CD14-positive monocyte (primary cell): ENCODE measurements around the gene PWP2. TPM values are rescaled to one million over a fixed set of nuclear protein-coding genes. Genes with fewer than 3 reads are reported as not detected.
A peak's percentile ranks its signal among the peaks of the same experiment; 100 is the strongest.
"Not testable (repeated sequence)": the region's sequence is repeated elsewhere in the genome, so short reads cannot be mapped to it uniquely, and the experiment has no call there.

ENCODE experiments used
- DNase-seq, 3 donors: peaks; one replicate each; pipeline ENCODE4 v3.0.0-alpha.2; 2011 to 2022
- H2AFZ ChIP-seq: 2 replicates; pipeline ENCODE4 v1.6.0; 2012; ENCODE audit warnings: mild to moderate bottlenecking, low read depth, low read length, inconsistent platforms; ENCODE audit not compliant: insufficient read depth, poor library complexity, severe bottlenecking
- H3K27ac ChIP-seq, 2 donors: 1 replicate in 1 of 2; 2 replicates in 1 of 2; pipeline ENCODE4 v1.5.1; 2012 to 2013; ENCODE audit warnings: low read length in 2 of 2, control low read depth in 1 of 2, inconsistent platforms in 1 of 2, low read depth in 1 of 2, mild to moderate bottlenecking in 1 of 2
- H3K27me3 ChIP-seq, 2 donors: one replicate each; pipeline versions ENCODE4 v1.6.0 to v1.6.1; 2011 to 2013; ENCODE audit warnings: low read length in 2 of 2; ENCODE audit not compliant: control insufficient read depth in 2 of 2, insufficient read depth in 2 of 2
- H3K36me3 ChIP-seq, 2 donors: replicated peaks in 1 of 2; 1 replicate in 1 of 2; 2 replicates in 1 of 2; pipeline versions ENCODE4 v1.5.1 to v1.6.1; 2012 to 2013; ENCODE audit warnings: low read length in 2 of 2, control low read depth in 1 of 2, inconsistent platforms in 1 of 2, mild to moderate bottlenecking in 1 of 2; ENCODE audit not compliant: insufficient read depth in 2 of 2, control insufficient read depth in 1 of 2
- H3K4me1 ChIP-seq, 2 donors: 1 replicate in 1 of 2; 2 replicates in 1 of 2; pipeline versions ENCODE4 v1.5.1 to v1.6.1; 2012 to 2013; ENCODE audit warnings: low read length in 2 of 2, control low read depth in 1 of 2, inconsistent platforms in 1 of 2, mild to moderate bottlenecking in 1 of 2, moderate library complexity in 1 of 2; ENCODE audit not compliant: insufficient read depth in 2 of 2, control insufficient read depth in 1 of 2
- H3K4me2 ChIP-seq: replicated peaks from 2 replicates; pipeline ENCODE3; 2012; ENCODE audit warnings: low read length, moderate library complexity, mild to moderate bottlenecking; ENCODE audit not compliant: poor library complexity, severe bottlenecking; ENCODE audit errors: extremely low read depth
- H3K4me3 ChIP-seq, 3 experiments: fragments of 200-600 bp in 1 of 3; sonication (generic) in 1 of 3; replicated peaks in 1 of 3; 1 replicate in 2 of 3; 2 replicates in 1 of 3; pipeline ENCODE4 v1.5.1; 2011 to 2013; ENCODE audit warnings: low read length in 3 of 3, mild to moderate bottlenecking in 3 of 3, control low read depth in 2 of 3, low read depth in 2 of 3, inconsistent platforms in 1 of 3, moderate library complexity in 1 of 3
- H3K79me2 ChIP-seq: 2 replicates; pipeline ENCODE4 v1.6.0; 2012; ENCODE audit warnings: mild to moderate bottlenecking, control low read depth, inconsistent platforms, low read length, moderate library complexity; ENCODE audit not compliant: insufficient read depth
- H3K9ac ChIP-seq: 2 replicates; pipeline ENCODE4 v1.6.0; 2017; ENCODE audit warnings: low read length, mild to moderate bottlenecking; ENCODE audit not compliant: insufficient read depth, poor library complexity, severe bottlenecking
- H3K9me3 ChIP-seq, 2 donors: replicated peaks in 1 of 2; 1 replicate in 1 of 2; 2 replicates in 1 of 2; pipeline versions ENCODE4 v1.5.1 to v1.6.1; 2012 to 2013; ENCODE audit warnings: low read length in 2 of 2, control low read depth in 1 of 2; ENCODE audit not compliant: control insufficient read depth in 1 of 2, insufficient read depth in 1 of 2
- H4K20me1 ChIP-seq: 2 replicates; pipeline ENCODE4 v1.6.0; 2012; ENCODE audit warnings: mild to moderate bottlenecking, low read length, control low read depth, moderate library complexity; ENCODE audit not compliant: insufficient read depth
- H3K27ac Mint-ChIP-seq, 7 donors: one replicate each; pipeline ENCODE4 v1.8.0; 2020; ENCODE audit warnings: mild to moderate bottlenecking in 7 of 7, mixed read lengths in 7 of 7, moderate library complexity in 6 of 7, inconsistent platforms in 2 of 7
- H3K27me3 Mint-ChIP-seq, 3 donors: one replicate each; pipeline ENCODE4 v1.8.0; 2021 to 2022; ENCODE audit warnings: low read depth in 3 of 3, mild to moderate bottlenecking in 3 of 3, mixed read lengths in 3 of 3, moderate library complexity in 3 of 3, inconsistent platforms in 1 of 3
- H3K36me3 Mint-ChIP-seq, 2 donors: one replicate each; pipeline ENCODE4 v1.8.0; 2020; ENCODE audit warnings: mixed read lengths in 2 of 2, inconsistent platforms in 1 of 2, mild to moderate bottlenecking in 1 of 2
- H3K4me1 Mint-ChIP-seq: one replicate; pipeline ENCODE4 v1.8.0; 2020; ENCODE audit warnings: mild to moderate bottlenecking, mixed read lengths
- H3K4me3 Mint-ChIP-seq, 2 donors: one replicate each; pipeline ENCODE4 v1.8.0; 2020; ENCODE audit warnings: mild to moderate bottlenecking in 2 of 2, mixed read lengths in 2 of 2, moderate library complexity in 1 of 2
- H3K9me3 Mint-ChIP-seq, 7 donors: one replicate each; pipeline ENCODE4 v1.8.0; 2020 to 2022; ENCODE audit warnings: mixed read lengths in 7 of 7, mild to moderate bottlenecking in 6 of 7, moderate library complexity in 6 of 7, inconsistent platforms in 2 of 7
- WGBS: methylation state at CpG from one replicate; pipeline ENCODE4 v1.1.5; 2013; ENCODE audit warnings: missing lambda C conversion rate; ENCODE audit not compliant: insufficient coverage; 5-methylcytosine and 5-hydroxymethylcytosine counted together
- intact Hi-C, 2 donors: fragments of 100-400 bp; cut with micrococcal nuclease; formaldehyde crosslinking; loops; one replicate each; pipeline versions ENCODE4 v1.15.0 to v1.15.1; 2023
- polyA plus RNA-seq, 3 donors: library from polyadenylated mRNA; depleted of rRNA in 1 of 3; unstranded in 2 of 3; stranded (reverse) in 1 of 3; fragments of 300-500 nt in 2 of 3; fragments of >200 nt in 1 of 3; fragmentation: Illumina TruSeq in 2 of 3; gene quantifications; 1 replicate in 2 of 3; 2 replicates in 1 of 3; pipeline ENCODE4 v1.2.3, GENCODE V29; 2012 to 2021

Gene PWP2
- polyA plus RNA-seq, 3 donors = 2.1 to 4.4 (median 4.4) TPM

DNA sequence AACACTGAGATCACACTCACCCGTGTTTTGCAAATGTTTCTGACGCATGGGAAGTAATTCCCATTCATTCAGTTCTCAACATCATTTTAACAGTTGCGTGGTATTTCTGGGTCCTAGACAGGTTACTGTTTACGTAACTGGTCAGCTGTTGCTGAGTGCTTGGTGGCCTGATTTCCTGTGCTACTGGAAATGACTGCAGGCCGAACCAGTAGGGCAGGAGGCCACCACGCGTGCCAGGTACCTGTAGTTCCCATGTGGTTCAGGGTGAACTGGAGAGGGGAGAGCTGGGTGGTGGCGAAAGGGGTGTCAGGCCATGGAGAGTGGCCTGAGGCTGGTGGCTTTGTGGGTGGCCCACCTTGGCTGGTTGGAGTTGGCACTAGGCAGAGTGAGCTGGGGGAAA lies 27.5 kb downstream of the PWP2 start:
- H3K4me1 Mint-ChIP-seq, H3K4me2 ChIP-seq, H3K27ac Mint-ChIP-seq, H3K9ac ChIP-seq, H3K9me3 Mint-ChIP-seq, H4K20me1 ChIP-seq, H3K4me3 ChIP-seq, H3K4me1 ChIP-seq, H2AFZ ChIP-seq, intact Hi-C loops, H3K27me3 ChIP-seq, H3K36me3 Mint-ChIP-seq, H3K4me3 Mint-ChIP-seq, H3K36me3 ChIP-seq, DNase-seq, H3K9me3 ChIP-seq, H3K79me2 ChIP-seq, H3K27me3 Mint-ChIP-seq, H3K27ac ChIP-seq: not testable (repeated sequence)
- no CpG with 5 or more reads among the region's 8 CpGs for WGBS

DNA sequence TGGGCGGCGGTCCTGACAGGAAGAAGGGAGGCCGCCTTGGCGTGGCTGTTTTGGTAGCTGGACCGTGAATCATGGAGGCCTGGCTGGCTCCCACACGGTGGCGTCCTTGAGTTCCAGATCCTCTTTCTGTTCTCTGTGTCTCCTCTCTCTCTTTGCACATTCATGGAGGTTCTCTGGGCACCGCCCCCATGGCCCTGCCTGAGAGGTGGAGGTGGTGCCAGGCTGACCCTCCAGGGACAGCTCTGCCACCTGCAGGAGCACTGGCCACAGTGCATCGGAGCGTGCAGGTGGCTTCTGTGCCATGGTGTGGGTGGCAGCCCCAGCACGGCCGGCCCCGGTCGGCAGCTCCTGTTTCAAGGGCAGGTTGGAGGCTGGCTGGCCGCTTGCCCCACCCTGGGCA lies 30.8 kb downstream of the PWP2 start:
- H3K27ac Mint-ChIP-seq, H3K36me3 Mint-ChIP-seq, H3K4me1 Mint-ChIP-seq, H3K27ac ChIP-seq, H3K27me3 Mint-ChIP-seq, DNase-seq, H2AFZ ChIP-seq, H3K9me3 Mint-ChIP-seq, H3K27me3 ChIP-seq, H3K4me1 ChIP-seq, intact Hi-C loops, H3K79me2 ChIP-seq, H3K4me3 Mint-ChIP-seq, H3K36me3 ChIP-seq, H3K9ac ChIP-seq, H3K4me3 ChIP-seq, H3K4me2 ChIP-seq, H4K20me1 ChIP-seq, H3K9me3 ChIP-seq: not testable (repeated sequence)
- WGBS = no CpG with 5 or more reads among the region's 15 CpGs

DNA sequence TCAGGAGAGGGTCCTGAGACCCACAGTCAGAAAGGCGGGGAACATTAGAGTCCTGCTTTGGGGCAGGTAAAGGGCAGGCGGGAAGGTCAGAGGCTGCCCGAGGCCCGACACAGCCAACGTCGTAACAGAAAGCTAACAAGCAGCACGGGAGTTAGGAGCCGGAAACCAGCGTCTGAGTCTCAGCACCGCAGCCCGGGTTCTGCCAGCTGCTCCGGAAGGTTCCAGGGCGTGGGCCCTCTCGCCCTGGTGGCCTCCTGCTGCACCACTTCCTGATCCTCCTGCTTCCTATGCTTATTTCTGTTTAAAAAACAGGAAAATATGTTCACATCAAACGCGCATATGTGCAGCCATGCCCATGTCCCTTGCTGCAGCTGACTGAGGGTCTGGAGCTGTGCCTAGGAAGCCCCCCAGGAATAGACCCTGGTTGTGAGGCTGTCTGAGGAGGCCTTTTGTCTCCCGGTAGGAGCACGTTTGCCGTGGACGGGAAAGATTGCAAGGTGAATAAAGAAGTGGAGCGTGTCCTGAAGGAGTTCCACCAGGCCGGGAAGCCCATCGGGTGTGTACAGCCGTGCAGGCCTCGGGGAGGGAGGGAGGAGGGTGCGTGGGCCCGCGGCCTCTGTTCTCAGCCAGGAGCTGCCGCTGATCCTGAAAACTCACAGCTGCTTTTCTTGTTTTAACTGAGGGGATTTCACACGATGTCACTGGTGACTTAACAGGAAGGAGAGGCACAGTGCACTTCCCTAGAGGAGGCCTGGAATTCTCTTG lies 32.8 kb downstream of the PWP2 start:
- H3K36me3 Mint-ChIP-seq, intact Hi-C loops, H3K27me3 Mint-ChIP-seq, H3K4me1 ChIP-seq, H3K36me3 ChIP-seq, H2AFZ ChIP-seq, H3K9me3 Mint-ChIP-seq, H3K4me3 ChIP-seq, H3K4me3 Mint-ChIP-seq, H3K79me2 ChIP-seq, H3K9me3 ChIP-seq, H3K27me3 ChIP-seq, H3K4me1 Mint-ChIP-seq, H3K4me2 ChIP-seq, H3K9ac ChIP-seq, H4K20me1 ChIP-seq: not testable (repeated sequence)
- H3K27ac ChIP-seq = peak overlapping the region in 1 of 2 donors; percentile 62
- peak overlapping the region in 2 of 7 donors; percentile 60 to 83 for H3K27ac Mint-ChIP-seq
- WGBS = no CpG with 5 or more reads among the region's 30 CpGs
- peak in 1 of 3 donors; percentile 0 for DNase-seq

DNA sequence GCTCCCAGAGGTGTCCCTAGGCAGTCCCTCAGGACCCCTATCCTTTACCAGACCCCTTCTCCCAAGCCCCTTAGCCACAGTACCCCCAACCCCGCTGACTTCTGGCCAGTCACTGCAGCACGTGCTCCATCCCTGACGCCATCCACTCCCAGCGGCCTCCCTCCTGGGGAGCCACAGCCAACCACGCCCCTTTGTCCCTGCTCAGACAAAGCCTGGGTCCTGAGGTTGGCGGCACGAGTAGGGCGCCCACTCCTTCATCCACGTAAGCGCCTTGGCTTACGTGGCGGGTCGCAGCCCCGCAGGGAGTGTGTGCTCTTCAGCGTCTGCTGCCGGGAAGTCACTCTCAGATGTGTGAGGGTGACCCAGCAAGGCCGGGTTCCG lies 33.3 kb downstream of the PWP2 start:
- H3K27ac Mint-ChIP-seq, H3K4me3 Mint-ChIP-seq, H3K9ac ChIP-seq, H3K9me3 ChIP-seq, H3K36me3 ChIP-seq, H4K20me1 ChIP-seq, H3K27me3 ChIP-seq, H3K4me1 ChIP-seq, H3K27me3 Mint-ChIP-seq, H3K9me3 Mint-ChIP-seq, H3K4me3 ChIP-seq, H3K79me2 ChIP-seq, H3K4me2 ChIP-seq, intact Hi-C loops, H2AFZ ChIP-seq, H3K27ac ChIP-seq, DNase-seq, H3K36me3 Mint-ChIP-seq, H3K4me1 Mint-ChIP-seq: not testable (repeated sequence)
- WGBS = no CpG with 5 or more reads among the region's 18 CpGs
